ENCODE data around the gene TMEM145. TPM values are rescaled to one million over a fixed set of nuclear protein-coding genes. Genes with fewer than 3 reads are reported as not detected.
A peak's percentile ranks its signal among the peaks of the same experiment; 100 is the strongest.

The TMEM145 gene
- total and polyA plus RNA-seq, 9 of the 15 experiments (the other 6 are each of a cell fraction or from before 2014, with no cell fraction given) = 0.80 to 5.5 (median 1.9) TPM; not detected in 3

- in situ Hi-C loops (cut with MboI) (no loop called here), intact Hi-C loops (cut with micrococcal nuclease) (no loop called here)
- CTCF ChIA-PET (ENCODE audit: low intra/inter-chr PET ratio) = no interaction called here
- H3K4me3 ChIP-seq = no peak overlapping the region
- H3K4me2 ChIP-seq (ENCODE audit: insufficient read depth, low read length) = no peak overlapping the region
- no peaks in the 10 kb centered on the region for H3K79me2 ChIP-seq (ENCODE audit: control insufficient read depth, insufficient read depth, low read length)
- WGBS (ENCODE audit: insufficient coverage, low coverage, missing lambda C conversion rate) = 89% methylated on average over 5 of the region's 5 CpGs
- no peak overlapping the region for H3K27ac ChIP-seq (ENCODE audit: extremely low read depth, low read depth, low read length)
- H3K36me3 ChIP-seq (ENCODE audit: control insufficient read depth, insufficient read depth, low read length) = no peaks in the 10 kb centered on the region
- peaks cover 15 to 51% of the 10 kb centered on the region in 2 experiments; a peak in 3 of 5 replicates for H3K4me1 ChIP-seq (replicated peaks in 1 of 2; ENCODE audit: control insufficient read depth in 2 of 2, insufficient read depth in 2 of 2, low read length in 2 of 2)
- no TSS peak for BruUV-seq (replicated peaks)
- H2AFZ ChIP-seq (ENCODE audit: low read depth, low read length) = no peak overlapping the region
- H3K27me3 ChIP-seq (ENCODE audit: control insufficient read depth in 2 of 2, insufficient read depth in 2 of 2, low read length in 2 of 2) = no peaks in the 10 kb centered on the region
- no peak for ATAC-seq
- no peak for DNase-seq (ENCODE audit: extremely low read depth in 1 of 4, low spot score in 3 of 4)
- no peaks in the 10 kb centered on the region for H4K20me1 ChIP-seq (replicated peaks; ENCODE audit: control insufficient read depth, insufficient read depth, low read length)
- peak overlapping the region in 1 of 2 experiments; percentile 59; a peak in 1 of 4 replicates for H3K9ac ChIP-seq (ENCODE audit: insufficient read depth in 1 of 2, low read depth in 2 of 2, low read length in 2 of 2)
- no peaks in the 10 kb centered on the region for H3K9me3 ChIP-seq (replicated peaks; ENCODE audit: control insufficient read depth, insufficient read depth, low read depth, low read length)
- POLR2A ChIA-PET = no interaction called here
- no peaks in the 10 kb centered on the region for H3K9me1 ChIP-seq (ENCODE audit: control insufficient read depth, insufficient read depth, low read length)
- peak; percentile 66 for FAIRE-seq
- TF ChIP-seq KLF10 (CRISPR knock-in tag; IDR thresholded peaks at IDR 0.05) = no peak
- TF ChIP-seq ELF2 (CRISPR knock-in tag; IDR thresholded peaks at IDR 0.05) = no peak
- TF ChIP-seq ATF6 (CRISPR knock-in tag; IDR thresholded peaks at IDR 0.05) = no peak
- TF ChIP-seq ZNF518B (CRISPR knock-in tag; IDR thresholded peaks at IDR 0.05) = no peak
- no peak for TF ChIP-seq JUNB (CRISPR knock-in tag; conservative IDR thresholded peaks at IDR 0.05)
- no peak for TF ChIP-seq ZBTB11 (CRISPR knock-in tag; IDR thresholded peaks at IDR 0.05)
- no peak for TF ChIP-seq SMARCA4 (IDR thresholded peaks at IDR 0.05)
- no peak for TF ChIP-seq FOXP1 (CRISPR knock-in tag; IDR thresholded peaks at IDR 0.05)
- TF ChIP-seq KLF1 (tag; IDR thresholded peaks at IDR 0.05) = no peak
- TF ChIP-seq SRSF1 (IDR thresholded peaks at IDR 0.05; ENCODE audit: low read depth, low read length) = no peak
- TF ChIP-seq ESRRB (CRISPR knock-in tag; IDR thresholded peaks at IDR 0.05; ENCODE audit: borderline replicate concordance) = no peak
- no peak for TF ChIP-seq ZKSCAN8 (CRISPR knock-in tag; IDR thresholded peaks at IDR 0.05)
- no peak for TF ChIP-seq POLR2A (conservative IDR thresholded peaks at IDR 0.05)
- no peak for TF ChIP-seq HDAC6 (IDR thresholded peaks at IDR 0.05; ENCODE audit: low read depth, low read length)
- no peak for TF ChIP-seq SLC30A9 (CRISPR knock-in tag; IDR thresholded peaks at IDR 0.05)
- TF ChIP-seq HMG20B (CRISPR knock-in tag; IDR thresholded peaks at IDR 0.05) = no peak
Measured at GRCh38 chr19:42312370-42312769, 739 bp upstream of the TMEM145 start.

Data from K562 (cell line).